ENCODE results near the gene CLPTM1L.

Gene CLPTM1L

GRCh38 chr5:1282131-1282992 lies 62.5 kb downstream of the CLPTM1L start:
- Histone ChIP-seq H3K4me1 (ENCODE audit: control insufficient read depth in 2 of 2, insufficient read depth in 2 of 2, low read length in 2 of 2) (no peaks in the 10 kb centered on the region), H3K27me3 (ENCODE audit: control insufficient read depth in 2 of 2, insufficient read depth in 2 of 2, low read length in 2 of 2) (no peaks in the 10 kb centered on the region), H3K9ac (ENCODE audit: low read depth in 1 of 2, low read length in 2 of 2) (no peak overlapping the region), H3K9me3 (ENCODE audit: control insufficient read depth in 2 of 2, low read length in 2 of 2) (no peaks in the 10 kb centered on the region), H3K4me3 (ENCODE audit: low read length in 2 of 2) (no peak overlapping the region), H3K27ac (ENCODE audit: low read depth in 2 of 2, low read length in 2 of 2) (no peak overlapping the region), H3K36me3 (ENCODE audit: control insufficient read depth in 2 of 2, insufficient read depth in 2 of 2, low read length in 2 of 2) (no peaks in the 10 kb centered on the region)

- Histone ChIP-seq H3K27me3 (ENCODE audit: control insufficient read depth in 2 of 2, insufficient read depth in 2 of 2, low read length in 2 of 2) (no peaks in the 10 kb centered on the region), H3K27ac (ENCODE audit: low read depth in 2 of 2, low read length in 2 of 2) (no peak overlapping the region), H3K36me3 (ENCODE audit: control insufficient read depth in 2 of 2, insufficient read depth in 2 of 2, low read length in 2 of 2) (no peaks in the 10 kb centered on the region), H3K4me3 (ENCODE audit: low read length in 2 of 2) (no peak overlapping the region), H3K4me1 (ENCODE audit: control insufficient read depth in 2 of 2, insufficient read depth in 2 of 2, low read length in 2 of 2) (no peaks in the 10 kb centered on the region), H3K9me3 (ENCODE audit: control insufficient read depth in 2 of 2, low read length in 2 of 2) (no peaks in the 10 kb centered on the region), H3K9ac (ENCODE audit: low read depth in 1 of 2, low read length in 2 of 2) (no peak overlapping the region)
Observed at GRCh38 chr5:1281038-1281882, 63.6 kb downstream of the CLPTM1L start.

GRCh38 chr5:1280177-1281037 lies 64.5 kb downstream of the CLPTM1L start:
- Histone ChIP-seq H3K9me3 (ENCODE audit: control insufficient read depth in 2 of 2, low read length in 2 of 2) (no peaks in the 10 kb centered on the region), H3K4me3 (ENCODE audit: low read length in 2 of 2) (no peak overlapping the region), H3K9ac (ENCODE audit: low read depth in 1 of 2, low read length in 2 of 2) (no peak overlapping the region), H3K4me1 (ENCODE audit: control insufficient read depth in 2 of 2, insufficient read depth in 2 of 2, low read length in 2 of 2) (no peaks in the 10 kb centered on the region), H3K36me3 (ENCODE audit: control insufficient read depth in 2 of 2, insufficient read depth in 2 of 2, low read length in 2 of 2) (no peaks in the 10 kb centered on the region), H3K27ac (ENCODE audit: low read depth in 2 of 2, low read length in 2 of 2) (no peak overlapping the region), H3K27me3 (ENCODE audit: control insufficient read depth in 2 of 2, insufficient read depth in 2 of 2, low read length in 2 of 2) (no peaks in the 10 kb centered on the region)

GRCh38 chr5:1279443-1280151 lies 65.3 kb downstream of the CLPTM1L start:
- H3K9ac ChIP-seq (ENCODE audit: low read depth in 1 of 2, low read length in 2 of 2): no peak overlapping the region
- H3K27me3 ChIP-seq (ENCODE audit: control insufficient read depth in 2 of 2, insufficient read depth in 2 of 2, low read length in 2 of 2): no peaks in the 10 kb centered on the region
- no peaks in the 10 kb centered on the region for H3K9me3 ChIP-seq (ENCODE audit: control insufficient read depth in 2 of 2, low read length in 2 of 2)
- H3K4me1 ChIP-seq (ENCODE audit: control insufficient read depth in 2 of 2, insufficient read depth in 2 of 2, low read length in 2 of 2): no peaks in the 10 kb centered on the region
- H3K4me3 ChIP-seq (ENCODE audit: low read length in 2 of 2): no peak overlapping the region
- no peak overlapping the region for H3K27ac ChIP-seq (ENCODE audit: low read depth in 2 of 2, low read length in 2 of 2)
- no peaks in the 10 kb centered on the region for H3K36me3 ChIP-seq (ENCODE audit: control insufficient read depth in 2 of 2, insufficient read depth in 2 of 2, low read length in 2 of 2)

- H3K4me1 ChIP-seq (ENCODE audit: control insufficient read depth in 2 of 2, insufficient read depth in 2 of 2, low read length in 2 of 2): no peaks in the 10 kb centered on the region
- H3K27me3 ChIP-seq (ENCODE audit: control insufficient read depth in 2 of 2, insufficient read depth in 2 of 2, low read length in 2 of 2): no peaks in the 10 kb centered on the region
- no peak overlapping the region for H3K9ac ChIP-seq (ENCODE audit: low read depth in 1 of 2, low read length in 2 of 2)
- H3K4me3 ChIP-seq (ENCODE audit: low read length in 2 of 2): no peak overlapping the region
- H3K27ac ChIP-seq (ENCODE audit: low read depth in 2 of 2, low read length in 2 of 2): no peak overlapping the region
- H3K9me3 ChIP-seq (ENCODE audit: control insufficient read depth in 2 of 2, low read length in 2 of 2): no peaks in the 10 kb centered on the region
- no peaks in the 10 kb centered on the region for H3K36me3 ChIP-seq (ENCODE audit: control insufficient read depth in 2 of 2, insufficient read depth in 2 of 2, low read length in 2 of 2)
Observed at GRCh38 chr5:1278656-1279442, 66.0 kb downstream of the CLPTM1L start.

GRCh38 chr5:1278216-1278615 lies 66.7 kb downstream of the CLPTM1L start:
- H3K27me3 ChIP-seq (ENCODE audit: control insufficient read depth in 2 of 2, insufficient read depth in 2 of 2, low read length in 2 of 2): no peaks in the 10 kb centered on the region
- H3K36me3 ChIP-seq (ENCODE audit: control insufficient read depth in 2 of 2, insufficient read depth in 2 of 2, low read length in 2 of 2): no peaks in the 10 kb centered on the region
- H3K27ac ChIP-seq (ENCODE audit: low read depth in 2 of 2, low read length in 2 of 2): no peak overlapping the region
- no peaks in the 10 kb centered on the region for H3K9me3 ChIP-seq (ENCODE audit: control insufficient read depth in 2 of 2, low read length in 2 of 2)
- H3K4me1 ChIP-seq (ENCODE audit: control insufficient read depth in 2 of 2, insufficient read depth in 2 of 2, low read length in 2 of 2): no peaks in the 10 kb centered on the region
- H3K9ac ChIP-seq (ENCODE audit: low read depth in 1 of 2, low read length in 2 of 2): no peak overlapping the region
- H3K4me3 ChIP-seq (ENCODE audit: low read length in 2 of 2): no peak overlapping the region

- H3K36me3 ChIP-seq (ENCODE audit: control insufficient read depth in 2 of 2, insufficient read depth in 2 of 2, low read length in 2 of 2): no peaks in the 10 kb centered on the region
- H3K9me3 ChIP-seq (ENCODE audit: control insufficient read depth in 2 of 2, low read length in 2 of 2): no peaks in the 10 kb centered on the region
- H3K4me3 ChIP-seq (ENCODE audit: low read length in 2 of 2): no peak overlapping the region
- no peaks in the 10 kb centered on the region for H3K27me3 ChIP-seq (ENCODE audit: control insufficient read depth in 2 of 2, insufficient read depth in 2 of 2, low read length in 2 of 2)
- H3K27ac ChIP-seq (ENCODE audit: low read depth in 2 of 2, low read length in 2 of 2): no peak overlapping the region
- no peak overlapping the region for H3K9ac ChIP-seq (ENCODE audit: low read depth in 1 of 2, low read length in 2 of 2)
- H3K4me1 ChIP-seq (ENCODE audit: control insufficient read depth in 2 of 2, insufficient read depth in 2 of 2, low read length in 2 of 2): no peaks in the 10 kb centered on the region
Observed at GRCh38 chr5:1277781-1278180, 67.1 kb downstream of the CLPTM1L start.

- H3K4me1 ChIP-seq (ENCODE audit: control insufficient read depth in 2 of 2, insufficient read depth in 2 of 2, low read length in 2 of 2): no peaks in the 10 kb centered on the region
- no peaks in the 10 kb centered on the region for H3K36me3 ChIP-seq (ENCODE audit: control insufficient read depth in 2 of 2, insufficient read depth in 2 of 2, low read length in 2 of 2)
- no peaks in the 10 kb centered on the region for H3K27me3 ChIP-seq (ENCODE audit: control insufficient read depth in 2 of 2, insufficient read depth in 2 of 2, low read length in 2 of 2)
- H3K9ac ChIP-seq (ENCODE audit: low read depth in 1 of 2, low read length in 2 of 2): no peak overlapping the region
- H3K9me3 ChIP-seq (ENCODE audit: control insufficient read depth in 2 of 2, low read length in 2 of 2): no peaks in the 10 kb centered on the region
- H3K27ac ChIP-seq (ENCODE audit: low read depth in 2 of 2, low read length in 2 of 2): no peak overlapping the region
- H3K4me3 ChIP-seq (ENCODE audit: low read length in 2 of 2): no peak overlapping the region
Observed at GRCh38 chr5:1277331-1277730, 67.6 kb downstream of the CLPTM1L start.

GRCh38 chr5:1276930-1277329 lies 68.0 kb downstream of the CLPTM1L start:
- no peaks in the 10 kb centered on the region for H3K36me3 ChIP-seq (ENCODE audit: control insufficient read depth in 2 of 2, insufficient read depth in 2 of 2, low read length in 2 of 2)
- H3K27me3 ChIP-seq (ENCODE audit: control insufficient read depth in 2 of 2, insufficient read depth in 2 of 2, low read length in 2 of 2): no peaks in the 10 kb centered on the region
- no peaks in the 10 kb centered on the region for H3K9me3 ChIP-seq (ENCODE audit: control insufficient read depth in 2 of 2, low read length in 2 of 2)
- H3K27ac ChIP-seq (ENCODE audit: low read depth in 2 of 2, low read length in 2 of 2): no peak overlapping the region
- no peaks in the 10 kb centered on the region for H3K4me1 ChIP-seq (ENCODE audit: control insufficient read depth in 2 of 2, insufficient read depth in 2 of 2, low read length in 2 of 2)
- no peak overlapping the region for H3K4me3 ChIP-seq (ENCODE audit: low read length in 2 of 2)
- H3K9ac ChIP-seq (ENCODE audit: low read depth in 1 of 2, low read length in 2 of 2): no peak overlapping the region

Data from mucosa of rectum (tissue), 2 donors.